Mesenchymal stem cell (in vitro differentiated cells and primary cell): Measurements from ENCODE around the gene ATP2B3.

ENCODE experiments used
- DNase-seq: peaks from one replicate; pipeline ENCODE4 v3.0.0-alpha.2; 2013
- H2AFZ ChIP-seq: one replicate; pipeline ENCODE4 v1.6.1; 2013; ENCODE audit warnings: low read depth, mild to moderate bottlenecking, control low read depth, inconsistent platforms, low read length, moderate library complexity
- H2AK5ac ChIP-seq: 2 replicates; pipeline ENCODE4 v1.6.1; 2013; ENCODE audit warnings: low read length, moderate library complexity, mild to moderate bottlenecking, inconsistent platforms; ENCODE audit not compliant: severe bottlenecking
- H2BK120ac ChIP-seq: one replicate; pipeline ENCODE4 v1.6.1; 2013; ENCODE audit warnings: low read depth, mild to moderate bottlenecking, inconsistent platforms, low read length, moderate library complexity
- H2BK12ac ChIP-seq, 2 experiments: one replicate each; pipeline ENCODE4 v1.6.1; 2013; ENCODE audit warnings: inconsistent platforms in 2 of 2, low read length in 2 of 2, mild to moderate bottlenecking in 2 of 2, moderate library complexity in 2 of 2, control low read depth in 1 of 2
- H2BK15ac ChIP-seq: one replicate; pipeline ENCODE4 v1.6.1; 2013; ENCODE audit warnings: mild to moderate bottlenecking, low read depth, inconsistent platforms; ENCODE audit not compliant: poor library complexity, severe bottlenecking
- H2BK5ac ChIP-seq: 2 replicates; pipeline ENCODE4 v1.6.1; 2013; ENCODE audit warnings: low read depth, mild to moderate bottlenecking, low read length, control low read depth, inconsistent platforms; ENCODE audit not compliant: poor library complexity, severe bottlenecking
- H3K14ac ChIP-seq, 2 experiments: one replicate each; pipeline ENCODE4 v1.6.1; 2013; ENCODE audit warnings: inconsistent platforms in 2 of 2, low read length in 2 of 2, control low read depth in 1 of 2, mild to moderate bottlenecking in 1 of 2, moderate library complexity in 1 of 2
- H3K18ac ChIP-seq, 2 experiments: one replicate each; pipeline ENCODE4 v1.6.1; 2013; ENCODE audit warnings: inconsistent platforms in 2 of 2, low read length in 2 of 2, control low read depth in 1 of 2, low read depth in 1 of 2, mild to moderate bottlenecking in 1 of 2
- H3K23ac ChIP-seq, 2 experiments: one replicate each; pipeline ENCODE4 v1.6.1; 2013; ENCODE audit warnings: inconsistent platforms in 2 of 2, low read length in 2 of 2, mild to moderate bottlenecking in 2 of 2, moderate library complexity in 2 of 2, control low read depth in 1 of 2
- H3K27ac ChIP-seq: 2 replicates; pipeline ENCODE4 v1.5.1; 2013; ENCODE audit warnings: mild to moderate bottlenecking, moderate library complexity, low read length, control low read depth, inconsistent platforms; ENCODE audit not compliant: poor library complexity, severe bottlenecking
- H3K27me3 ChIP-seq, 2 experiments: 2 replicates each; pipeline versions ENCODE4 v1.6.1 to v1.7.0; 2013; ENCODE audit warnings: low read length in 2 of 2, mild to moderate bottlenecking in 2 of 2, moderate library complexity in 2 of 2, control low read depth in 1 of 2, inconsistent platforms in 1 of 2; ENCODE audit not compliant: control insufficient read depth in 1 of 2, insufficient read depth in 1 of 2
- H3K36me3 ChIP-seq, 2 experiments: 2 replicates each; pipeline versions ENCODE4 v1.6.1 to v1.7.0; 2013; ENCODE audit warnings: low read length in 2 of 2, control low read depth in 1 of 2, inconsistent platforms in 1 of 2, low read depth in 1 of 2, mild to moderate bottlenecking in 1 of 2; ENCODE audit not compliant: insufficient read depth in 2 of 2, control insufficient read depth in 1 of 2
- H3K4ac ChIP-seq, 2 experiments: one replicate each; pipeline ENCODE4 v1.6.1; 2013; ENCODE audit warnings: inconsistent platforms in 2 of 2, low read length in 2 of 2, mild to moderate bottlenecking in 2 of 2, moderate library complexity in 2 of 2, control low read depth in 1 of 2, low read depth in 1 of 2
- H3K4me1 ChIP-seq: 2 replicates; pipeline ENCODE4 v1.6.1; 2013; ENCODE audit warnings: low read depth, low read length, control low read depth; ENCODE audit not compliant: control insufficient read depth, insufficient read depth
- H3K4me2 ChIP-seq: 2 replicates; pipeline ENCODE4 v1.6.1; 2013; ENCODE audit warnings: low read length, mild to moderate bottlenecking, inconsistent platforms; ENCODE audit not compliant: poor library complexity, severe bottlenecking
- H3K4me3 ChIP-seq, 2 experiments: 2 replicates each; pipeline versions ENCODE4 v1.5.1 to v1.7.0; 2013; ENCODE audit warnings: low read length in 2 of 2, mild to moderate bottlenecking in 2 of 2, control low read depth in 1 of 2, low read depth in 1 of 2; ENCODE audit not compliant: insufficient read depth in 1 of 2
- H3K79me1 ChIP-seq: replicated peaks from 2 replicates; pipeline ENCODE4 v1.6.1; 2013; ENCODE audit warnings: mild to moderate bottlenecking, control low read depth, low read length, inconsistent platforms; ENCODE audit not compliant: poor library complexity, severe bottlenecking
- H3K9ac ChIP-seq: 2 replicates; pipeline ENCODE4 v1.7.0; 2013; ENCODE audit warnings: mild to moderate bottlenecking, low read length, moderate library complexity
- H3K9me3 ChIP-seq: 2 replicates; pipeline ENCODE4 v1.7.0; 2013; ENCODE audit warnings: mild to moderate bottlenecking, low read length; ENCODE audit not compliant: control insufficient read depth
- H4K8ac ChIP-seq: one replicate; pipeline ENCODE4 v1.6.1; 2013; ENCODE audit warnings: inconsistent platforms, mild to moderate bottlenecking, low read length, moderate library complexity
- H4K91ac ChIP-seq: one replicate; pipeline ENCODE4 v1.6.1; 2013; ENCODE audit warnings: mild to moderate bottlenecking, low read length, inconsistent platforms
- WGBS: methylation state at CpG from one replicate; pipeline ENCODE4 v1.1.7; 2013; ENCODE audit warnings: mixed read lengths; 5-methylcytosine and 5-hydroxymethylcytosine counted together

ATP2B3 gene

GRCh38 chrX:153576961-153577360 lies 59.5 kb downstream of the ATP2B3 start:
- Histone ChIP-seq H2AK5ac (no peak overlapping the region), H3K18ac (no peak overlapping the region), H2BK120ac (no peak overlapping the region), H4K91ac (no peak overlapping the region), H3K4me3 (no peak overlapping the region), H2AFZ (no peak overlapping the region), H3K14ac (no peak overlapping the region), H3K36me3 (no peaks in the 10 kb centered on the region), H2BK5ac (no peak overlapping the region), H3K4me1 (peaks cover 10% of the 10 kb centered on the region), H3K9me3 (no peaks in the 10 kb centered on the region), H3K23ac (no peak overlapping the region), H3K9ac (no peak overlapping the region), H3K27ac (no peak overlapping the region), H4K8ac (no peak overlapping the region), H3K79me1 (no peaks in the 10 kb centered on the region), H3K27me3 (peaks cover 7 to 93% of the 10 kb centered on the region in 2 experiments), H2BK15ac (no peak overlapping the region), H3K4me2 (no peak overlapping the region), H3K4ac (no peak overlapping the region), H2BK12ac (no peak overlapping the region)
- 95% methylated on average over 6 of the region's 6 CpGs for WGBS
- no peak for DNase-seq

- H3K27ac ChIP-seq = no peak overlapping the region
- peaks cover 4 to 91% of the 10 kb centered on the region in 2 experiments for H3K27me3 ChIP-seq
- no peak overlapping the region for H2AFZ ChIP-seq
- no peak overlapping the region for H2BK12ac ChIP-seq
- no peak overlapping the region for H2BK120ac ChIP-seq
- H4K8ac ChIP-seq = no peak overlapping the region
- H2BK5ac ChIP-seq = no peak overlapping the region
- no peak overlapping the region for H3K4ac ChIP-seq
- no peaks in the 10 kb centered on the region for H3K9me3 ChIP-seq
- H2BK15ac ChIP-seq = no peak overlapping the region
- no peak overlapping the region for H4K91ac ChIP-seq
- no peak overlapping the region for H3K4me3 ChIP-seq
- peak overlapping the region; percentile 39 for H3K4me2 ChIP-seq
- 62% methylated on average over 15 of the region's 18 CpGs for WGBS
- DNase-seq = no peak
- H3K18ac ChIP-seq = no peak overlapping the region
- H3K4me1 ChIP-seq = peaks cover 13% of the 10 kb centered on the region
- no peaks in the 10 kb centered on the region for H3K79me1 ChIP-seq
- no peaks in the 10 kb centered on the region for H3K36me3 ChIP-seq
- H3K23ac ChIP-seq = no peak overlapping the region
- no peak overlapping the region for H2AK5ac ChIP-seq
- H3K9ac ChIP-seq = no peak overlapping the region
- H3K14ac ChIP-seq = no peak overlapping the region
These were observed 60.9 kb downstream of the ATP2B3 start for GRCh38 chrX:153578200-153578835.

- no peaks in the 10 kb centered on the region for H3K36me3 ChIP-seq
- H2BK120ac ChIP-seq = no peak overlapping the region
- no peak overlapping the region for H2BK5ac ChIP-seq
- peaks cover 3% of the 10 kb centered on the region for H3K9me3 ChIP-seq
- no peak overlapping the region for H4K91ac ChIP-seq
- H3K4ac ChIP-seq = no peak overlapping the region
- peaks cover 13% of the 10 kb centered on the region for H3K4me1 ChIP-seq
- no peak overlapping the region for H4K8ac ChIP-seq
- H2AFZ ChIP-seq = no peak overlapping the region
- DNase-seq = no peak
- H3K18ac ChIP-seq = no peak overlapping the region
- no peak overlapping the region for H3K4me3 ChIP-seq
- no peak overlapping the region for H3K9ac ChIP-seq
- H3K27ac ChIP-seq = no peak overlapping the region
- no peak overlapping the region for H3K14ac ChIP-seq
- H2BK12ac ChIP-seq = no peak overlapping the region
- no peaks in the 10 kb centered on the region for H3K79me1 ChIP-seq
- no peak overlapping the region for H2BK15ac ChIP-seq
- H2AK5ac ChIP-seq = no peak overlapping the region
- no peak overlapping the region for H3K4me2 ChIP-seq
- H3K23ac ChIP-seq = no peak overlapping the region
- H3K27me3 ChIP-seq = peaks cover 4 to 85% of the 10 kb centered on the region in 2 experiments
- 53% methylated on average over 2 of the region's 2 CpGs for WGBS
These were observed 61.4 kb downstream of the ATP2B3 start for GRCh38 chrX:153578889-153579288.

DNA sequence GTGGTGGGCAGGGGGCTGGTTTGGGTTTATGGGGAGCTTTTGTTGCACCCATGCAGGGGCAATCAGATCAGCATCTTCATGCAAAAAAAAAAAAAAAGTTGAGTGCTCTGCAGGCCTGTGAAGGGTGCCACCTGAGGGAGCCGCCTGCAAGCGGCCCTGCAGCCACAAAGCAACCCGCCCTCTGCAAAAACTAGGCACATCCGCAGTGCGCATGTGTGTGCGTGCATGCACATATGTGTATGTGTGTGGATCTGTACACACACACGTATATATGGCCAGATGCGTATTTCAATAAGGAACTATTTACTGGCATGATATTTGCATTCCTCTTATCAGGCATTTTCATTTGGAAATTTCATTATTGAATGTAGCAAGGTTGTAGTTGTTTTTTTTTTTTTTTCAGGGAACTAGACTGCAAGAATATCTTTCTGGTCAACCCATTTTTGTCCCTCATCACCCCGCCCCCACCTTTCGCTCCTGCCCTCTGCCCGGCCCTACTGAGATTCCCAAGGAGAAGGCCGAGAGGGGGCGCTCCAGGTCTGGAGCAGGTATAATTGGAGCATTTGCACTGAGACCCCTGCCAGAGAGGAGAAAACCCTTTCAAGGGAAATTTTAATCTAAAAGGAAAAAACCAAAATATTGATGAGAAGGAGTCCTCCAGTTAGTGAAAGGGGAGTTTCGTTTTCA lies 63.4 kb downstream of the ATP2B3 start:
- H3K27me3 ChIP-seq = peaks cover 0 to 70% of the 10 kb centered on the region in 2 experiments
- H3K4ac ChIP-seq = no peak overlapping the region
- H2BK15ac ChIP-seq = no peak overlapping the region
- no peak for DNase-seq
- H3K27ac ChIP-seq = no peak overlapping the region
- peaks cover 5% of the 10 kb centered on the region for H3K9me3 ChIP-seq
- H2BK5ac ChIP-seq = no peak overlapping the region
- H2BK120ac ChIP-seq = no peak overlapping the region
- no peak overlapping the region for H3K9ac ChIP-seq
- no peak overlapping the region for H2BK12ac ChIP-seq
- H4K8ac ChIP-seq = no peak overlapping the region
- no peak overlapping the region for H2AK5ac ChIP-seq
- no peak overlapping the region for H3K4me2 ChIP-seq
- H3K4me3 ChIP-seq = no peak overlapping the region
- 62% methylated on average over 11 of the region's 14 CpGs for WGBS
- no peaks in the 10 kb centered on the region for H3K36me3 ChIP-seq
- no peak overlapping the region for H4K91ac ChIP-seq
- no peak overlapping the region for H3K14ac ChIP-seq
- no peaks in the 10 kb centered on the region for H3K79me1 ChIP-seq
- H3K4me1 ChIP-seq = peaks cover 13% of the 10 kb centered on the region
- H3K23ac ChIP-seq = no peak overlapping the region
- no peak overlapping the region for H2AFZ ChIP-seq
- H3K18ac ChIP-seq = no peak overlapping the region
